ENCODE measurements around the gene SMNDC1.
A peak's percentile ranks its signal among the peaks of the same experiment; 100 is the strongest.

DNA sequence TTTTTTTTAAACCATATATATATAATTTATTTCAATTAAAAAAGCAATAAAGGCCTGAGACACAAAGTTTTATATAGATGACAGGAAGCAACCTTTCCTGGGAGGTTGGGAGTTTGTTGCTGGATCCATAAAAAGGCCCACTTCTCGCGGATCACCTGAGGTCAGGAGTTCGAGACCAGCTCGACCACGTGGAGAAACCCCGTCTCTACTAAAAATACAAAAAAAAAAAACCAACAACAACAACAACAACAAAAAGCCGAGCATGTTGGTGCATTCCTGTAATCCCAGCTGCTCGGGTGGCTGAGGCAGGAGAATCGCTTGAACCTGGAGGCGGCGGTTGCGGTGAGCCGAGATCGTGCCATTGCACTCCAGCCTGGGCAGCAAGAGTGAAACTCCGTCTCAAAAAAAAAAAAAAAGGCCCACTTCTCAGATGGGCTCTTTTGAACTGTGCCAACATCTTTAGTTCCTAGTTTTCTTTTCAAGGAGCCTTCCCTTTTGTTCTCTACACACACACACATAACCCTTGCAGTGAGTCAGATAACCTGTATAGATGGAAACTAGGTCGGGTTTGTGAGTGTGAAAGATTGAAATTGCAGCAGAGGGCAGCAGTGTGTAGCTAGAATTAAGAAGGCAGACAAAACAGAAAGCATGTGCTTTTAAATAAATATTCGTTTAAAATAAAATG is 1.2 kb upstream of the SMNDC1 start:
- TF ChIP-seq, protein P1, sequence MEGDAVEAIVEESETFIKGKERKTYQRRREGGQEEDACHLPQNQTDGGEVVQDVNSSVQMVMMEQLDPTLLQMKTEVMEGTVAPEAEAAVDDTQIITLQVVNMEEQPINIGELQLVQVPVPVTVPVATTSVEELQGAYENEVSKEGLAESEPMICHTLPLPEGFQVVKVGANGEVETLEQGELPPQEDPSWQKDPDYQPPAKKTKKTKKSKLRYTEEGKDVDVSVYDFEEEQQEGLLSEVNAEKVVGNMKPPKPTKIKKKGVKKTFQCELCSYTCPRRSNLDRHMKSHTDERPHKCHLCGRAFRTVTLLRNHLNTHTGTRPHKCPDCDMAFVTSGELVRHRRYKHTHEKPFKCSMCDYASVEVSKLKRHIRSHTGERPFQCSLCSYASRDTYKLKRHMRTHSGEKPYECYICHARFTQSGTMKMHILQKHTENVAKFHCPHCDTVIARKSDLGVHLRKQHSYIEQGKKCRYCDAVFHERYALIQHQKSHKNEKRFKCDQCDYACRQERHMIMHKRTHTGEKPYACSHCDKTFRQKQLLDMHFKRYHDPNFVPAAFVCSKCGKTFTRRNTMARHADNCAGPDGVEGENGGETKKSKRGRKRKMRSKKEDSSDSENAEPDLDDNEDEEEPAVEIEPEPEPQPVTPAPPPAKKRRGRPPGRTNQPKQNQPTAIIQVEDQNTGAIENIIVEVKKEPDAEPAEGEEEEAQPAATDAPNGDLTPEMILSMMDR (IDR thresholded peaks at IDR 0.05; ENCODE audit: insufficient read depth, low read length, poor library complexity, severe bottlenecking), result peak; percentile 54
- TF ChIP-seq EZH2phosphoT487 (conservative IDR thresholded peaks at IDR 0.05; ENCODE audit: low read length), result no peak
